ENCODE data around the gene PRPF19. TPM values are rescaled to one million over a fixed set of nuclear protein-coding genes. Genes with fewer than 3 reads are reported as not detected.
A peak's percentile ranks its signal among the peaks of the same experiment; 100 is the strongest.

The PRPF19 gene
- total RNA-seq, 1 donor from 2014 or later = 34.5 TPM

DNA sequence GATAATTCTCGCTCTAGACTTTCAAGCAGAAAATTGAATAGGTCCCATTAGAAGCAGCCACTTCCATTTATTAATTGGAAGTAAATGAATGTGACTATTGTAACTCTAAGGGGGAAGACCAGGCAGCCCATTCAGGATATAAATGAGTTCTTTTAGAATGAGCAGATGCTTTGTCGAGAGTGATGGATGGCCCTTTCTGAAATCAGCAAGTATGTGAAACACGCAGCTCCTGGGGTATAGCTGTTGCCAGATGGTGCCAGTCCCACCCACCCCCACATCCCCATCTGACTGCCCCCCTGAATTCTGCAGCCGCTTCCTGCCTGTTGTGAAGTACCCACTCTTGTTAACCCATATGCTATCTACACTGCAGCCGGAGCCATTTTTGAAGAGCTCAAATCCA, 41.9 kb upstream of the PRPF19 start:
- no peak for DNase-seq (ENCODE audit: low spot score)
- Histone ChIP-seq H3K79me2 (ENCODE audit: low read depth) (no peaks in the 10 kb centered on the region), H3K36me3 (no peaks in the 10 kb centered on the region), H3K4me1 (peaks cover 22% of the 10 kb centered on the region), H4K20me1 (ENCODE audit: low read depth) (no peaks in the 10 kb centered on the region), H2AFZ (replicated peaks) (no peak overlapping the region), H3K9me3 (ENCODE audit: low read depth) (no peaks in the 10 kb centered on the region), H3K27ac (no peak overlapping the region), H3K4me3 (no peak overlapping the region), H3K9ac (no peak overlapping the region), H3F3A (ENCODE audit: low read depth) (peaks cover 16% of the 10 kb centered on the region), H3K27me3 (peaks cover 46% of the 10 kb centered on the region), H3K4me2 (peak overlapping the region; percentile 22)
- Mint-ChIP-seq H3K4me1 (peaks cover 37% of the 10 kb centered on the region), H3K9me3 (no peaks in the 10 kb centered on the region), H3K36me3 (no peaks in the 10 kb centered on the region), H3K27me3 (ENCODE audit: insufficient read depth, low read depth) (peaks cover 29% of the 10 kb centered on the region), H3K27ac (no peak overlapping the region), H3K4me3 (no peak overlapping the region)
- no peak for TF ChIP-seq CTCF (IDR thresholded peaks at IDR 0.05)
- no peak for TF ChIP-seq EZH2 (IDR thresholded peaks at IDR 0.05)

DNA sequence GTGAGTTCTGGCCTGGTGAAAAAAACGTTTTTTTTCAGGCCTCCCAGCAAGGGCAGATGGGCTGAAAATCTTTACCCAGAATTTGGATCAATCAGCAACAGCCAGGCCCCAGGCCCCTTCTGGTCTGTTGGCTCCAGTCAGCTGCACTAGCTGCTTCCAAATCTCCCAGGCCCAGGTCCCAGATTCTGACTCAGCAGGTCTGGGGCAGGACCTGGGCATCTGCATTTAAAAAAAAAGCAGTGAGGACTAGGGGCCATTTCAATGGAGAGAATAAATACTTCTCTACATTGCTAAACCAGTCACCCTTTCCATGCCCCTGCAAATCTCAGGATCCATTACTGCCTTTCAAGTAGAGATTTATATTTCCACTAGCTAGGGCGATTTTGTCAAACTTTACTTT, 41.3 kb upstream of the PRPF19 start:
- Mint-ChIP-seq H3K4me1 (peaks cover 37% of the 10 kb centered on the region), H3K27me3 (ENCODE audit: insufficient read depth, low read depth) (peaks cover 25% of the 10 kb centered on the region), H3K36me3 (no peaks in the 10 kb centered on the region), H3K4me3 (no peak overlapping the region), H3K9me3 (no peaks in the 10 kb centered on the region), H3K27ac (no peak overlapping the region)
- no peak overlapping the region for H3K27ac ChIP-seq
- peaks cover 22% of the 10 kb centered on the region for H3K4me1 ChIP-seq
- no peak overlapping the region for H2AFZ ChIP-seq (replicated peaks)
- H3F3A ChIP-seq (ENCODE audit: low read depth) = peaks cover 16% of the 10 kb centered on the region
- no peak overlapping the region for H3K4me3 ChIP-seq
- no peaks in the 10 kb centered on the region for H3K9me3 ChIP-seq (ENCODE audit: low read depth)
- H3K4me2 ChIP-seq = peak overlapping the region; percentile 22
- H3K9ac ChIP-seq = no peak overlapping the region
- TF ChIP-seq EZH2 (IDR thresholded peaks at IDR 0.05) = no peak
- TF ChIP-seq CTCF (IDR thresholded peaks at IDR 0.05) = no peak
- H3K27me3 ChIP-seq = peaks cover 42% of the 10 kb centered on the region
- no peaks in the 10 kb centered on the region for H3K36me3 ChIP-seq
- no peaks in the 10 kb centered on the region for H4K20me1 ChIP-seq (ENCODE audit: low read depth)
- no peak for DNase-seq (ENCODE audit: low spot score)
- no peaks in the 10 kb centered on the region for H3K79me2 ChIP-seq (ENCODE audit: low read depth)

GRCh38 chr11:60946601-60947264, 40.3 kb upstream of the PRPF19 start:
- TF ChIP-seq CTCF (IDR thresholded peaks at IDR 0.05) (no peak), EZH2 (IDR thresholded peaks at IDR 0.05) (no peak), EZH2phosphoT487 (IDR thresholded peaks at IDR 0.05) (no peak)
- peak overlapping the region; percentile 27 for H3K4me3 Mint-ChIP-seq
- no peak overlapping the region for H3K27ac ChIP-seq
- peaks cover 14% of the 10 kb centered on the region for H3K4me1 ChIP-seq
- no peak for DNase-seq (ENCODE audit: low spot score)
- no peaks in the 10 kb centered on the region for H3K36me3 Mint-ChIP-seq
- peaks cover 30% of the 10 kb centered on the region for H3K4me1 Mint-ChIP-seq
- H3F3A ChIP-seq (ENCODE audit: low read depth) = peaks cover 10% of the 10 kb centered on the region
- no peaks in the 10 kb centered on the region for H3K36me3 ChIP-seq
- H3K9ac ChIP-seq = no peak overlapping the region
- peak overlapping the region; percentile 42 for H3K27ac Mint-ChIP-seq
- no peak overlapping the region for H3K4me2 ChIP-seq
- H3K9me3 Mint-ChIP-seq = no peaks in the 10 kb centered on the region
- no peaks in the 10 kb centered on the region for H3K9me3 ChIP-seq (ENCODE audit: low read depth)
- no peaks in the 10 kb centered on the region for H4K20me1 ChIP-seq (ENCODE audit: low read depth)
- H3K27me3 Mint-ChIP-seq (ENCODE audit: insufficient read depth, low read depth) = peaks cover 20% of the 10 kb centered on the region
- peaks cover 32% of the 10 kb centered on the region for H3K27me3 ChIP-seq
- no peaks in the 10 kb centered on the region for H3K79me2 ChIP-seq (ENCODE audit: low read depth)
- H2AFZ ChIP-seq (replicated peaks) = no peak overlapping the region
- no peak overlapping the region for H3K4me3 ChIP-seq

Data from neural progenitor cell (in vitro differentiated cells).